Medulla oblongata (tissue), 1 donor: ENCODE results near the gene NEK6.

ENCODE experiments used
- DNase-seq: peaks from one replicate; pipeline ENCODE4 v3.0.0-alpha.2; 2015; ENCODE audit errors: extremely low spot score

The NEK6 gene

DNA sequence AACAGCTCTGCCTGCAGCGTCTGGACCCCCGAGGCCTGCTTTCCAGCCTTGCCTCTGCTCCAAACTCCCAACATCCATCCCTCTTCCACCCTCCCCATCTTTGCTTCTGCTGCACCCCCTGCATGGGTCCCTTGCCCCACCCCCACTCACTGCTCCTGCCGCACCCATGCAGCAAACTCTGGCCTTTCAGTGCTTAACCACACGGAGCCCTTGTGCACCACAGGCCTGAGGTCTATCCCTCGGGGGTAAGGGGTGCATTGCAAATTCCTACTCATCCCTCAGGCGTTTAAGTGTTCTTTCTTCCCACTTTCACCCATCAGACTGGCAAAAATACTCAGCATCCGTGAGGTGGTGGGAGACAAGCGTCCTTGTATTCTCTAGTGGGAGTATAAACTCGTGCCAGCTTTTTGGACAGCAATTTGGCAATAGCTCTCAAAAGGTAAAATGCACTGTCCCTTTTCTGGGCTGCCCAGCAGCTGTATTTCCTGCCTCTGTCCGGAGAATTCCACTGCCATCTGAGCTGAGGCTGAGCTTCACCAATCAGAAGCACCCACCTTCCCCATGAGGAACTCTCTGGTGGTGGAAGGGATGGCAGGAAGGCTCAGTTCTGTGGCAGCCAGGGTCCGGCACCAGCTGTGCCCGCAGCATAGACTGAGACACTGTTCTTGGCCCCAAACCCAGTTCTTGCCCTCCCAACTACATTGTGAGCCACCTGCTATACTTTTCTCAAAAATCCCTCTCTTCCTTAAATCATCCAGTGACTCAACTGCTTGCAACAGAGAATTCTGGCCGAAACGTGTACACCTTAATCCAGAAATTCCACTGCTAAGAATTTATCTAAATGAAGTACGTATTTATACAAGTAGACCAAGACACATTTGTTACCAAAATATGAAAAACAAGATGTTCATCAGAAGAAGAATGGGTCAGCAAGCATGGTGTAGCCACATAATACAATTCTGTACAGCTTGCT, 142.5 kb downstream of the NEK6 start:
- no peak for DNase-seq
